Type B pancreatic cell (in vitro differentiated cells): ENCODE data around the gene GMIP. TPM values are rescaled to one million over a fixed set of nuclear protein-coding genes. Genes with fewer than 3 reads are reported as not detected.

Source experiments
- DNase-seq: peaks from one replicate; pipeline ENCODE4 v3.0.0; 2021; ENCODE audit warnings: mixed read lengths; ENCODE audit not compliant: unreplicated experiment; ENCODE audit errors: extremely low spot score
- H3K27ac Mint-ChIP-seq: 2 replicates; pipeline ENCODE4 v1.8.0; 2021; ENCODE audit warnings: mild to moderate bottlenecking, mixed read lengths
- H3K27me3 Mint-ChIP-seq: 2 replicates; pipeline ENCODE4 v1.8.0; 2021; ENCODE audit warnings: mixed read lengths
- H3K36me3 Mint-ChIP-seq: 2 replicates; pipeline ENCODE4 v1.8.0; 2021; ENCODE audit warnings: mixed read lengths
- H3K4me1 Mint-ChIP-seq: one replicate; pipeline ENCODE4 v1.8.0; 2021; ENCODE audit warnings: mixed read lengths; ENCODE audit not compliant: unreplicated experiment
- H3K4me3 Mint-ChIP-seq: 2 replicates; pipeline ENCODE4 v1.8.0; 2021; ENCODE audit warnings: mild to moderate bottlenecking, mixed read lengths
- H3K9me3 Mint-ChIP-seq: 2 replicates; pipeline ENCODE4 v1.8.0; 2021; ENCODE audit warnings: mixed read lengths
- CTCF ChIP-seq: fragments of 200-600 bp; sonication (generic); conservative IDR thresholded peaks from 2 replicates; pipeline ENCODE4 v1.5.0; 2021; ENCODE audit warnings: antibody characterized with exemption, mild to moderate bottlenecking
- total RNA-seq: library from RNA; stranded (reverse); gene quantifications from 2 replicates; pipeline ENCODE4 v1.2.1, GENCODE V29; 2021; ENCODE audit warnings: low replicate concordance

The GMIP gene
- total RNA-seq, 1 donor from 2014 or later = 15.9 TPM

DNA sequence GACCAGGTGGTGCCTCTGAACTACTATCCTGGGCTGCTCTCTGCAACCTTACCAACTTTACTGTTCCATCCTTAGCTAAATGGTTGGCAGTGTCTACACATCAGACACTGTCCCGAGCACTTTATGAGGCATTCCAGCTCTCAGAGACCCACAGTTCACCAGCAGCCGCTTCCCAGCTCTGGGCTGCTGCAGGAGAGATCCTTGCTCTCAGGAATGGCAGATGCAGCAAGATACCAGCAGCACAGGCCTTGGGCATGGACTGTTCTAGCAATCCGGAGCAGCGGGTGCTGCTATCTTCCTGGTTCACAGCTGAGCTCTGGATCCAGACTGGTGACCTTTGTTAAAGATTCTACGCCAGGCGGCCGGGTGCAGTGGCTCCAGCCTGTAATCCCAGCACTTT lies 12.1 kb downstream of the GMIP start:
- Mint-ChIP-seq H3K27ac (no peak overlapping the region), H3K27me3 (no peaks in the 10 kb centered on the region), H3K4me3 (peak overlapping the region; percentile 25), H3K36me3 (peaks cover 15% of the 10 kb centered on the region), H3K9me3 (no peaks in the 10 kb centered on the region), H3K4me1 (peaks cover 13% of the 10 kb centered on the region)
- no peak for DNase-seq
- TF ChIP-seq CTCF = no peak

DNA sequence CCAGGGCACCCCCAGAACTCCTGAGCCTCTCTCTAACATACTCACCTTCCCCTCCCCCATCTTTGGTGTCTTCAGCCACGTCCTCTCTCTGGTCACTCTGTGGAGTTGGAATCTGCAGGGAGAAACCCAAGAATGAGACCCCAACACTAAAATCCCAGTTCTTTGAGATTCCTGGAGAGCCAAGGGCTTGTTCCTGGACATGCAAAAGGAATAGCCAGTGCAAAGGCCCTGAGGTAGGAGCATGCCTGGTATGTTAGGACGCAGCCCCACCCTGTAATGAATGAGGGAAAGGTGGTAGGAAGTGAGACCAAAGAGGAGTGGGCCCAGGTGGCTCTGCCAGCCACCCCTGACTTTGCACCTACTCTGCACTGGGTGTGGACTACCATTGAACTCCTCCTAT lies 13.0 kb downstream of the GMIP start:
- Mint-ChIP-seq H3K9me3 (no peaks in the 10 kb centered on the region), H3K36me3 (peaks cover 15% of the 10 kb centered on the region), H3K27me3 (no peaks in the 10 kb centered on the region), H3K4me1 (peaks cover 17% of the 10 kb centered on the region), H3K27ac (no peak overlapping the region), H3K4me3 (peak overlapping the region; percentile 72)
- DNase-seq = no peak
- TF ChIP-seq CTCF = no peak

- no peaks in the 10 kb centered on the region for H3K27me3 Mint-ChIP-seq
- no peak overlapping the region for H3K27ac Mint-ChIP-seq
- peaks cover 15% of the 10 kb centered on the region for H3K36me3 Mint-ChIP-seq
- no peak for DNase-seq
- peaks cover 17% of the 10 kb centered on the region for H3K4me1 Mint-ChIP-seq
- TF ChIP-seq CTCF = no peak
- H3K9me3 Mint-ChIP-seq = no peaks in the 10 kb centered on the region
- no peak overlapping the region for H3K4me3 Mint-ChIP-seq
Observed at GRCh38 chr19:19630062-19630414, 13.4 kb downstream of the GMIP start.

GRCh38 chr19:19628501-19629134 lies 14.8 kb downstream of the GMIP start:
- peaks cover 17% of the 10 kb centered on the region for H3K4me1 Mint-ChIP-seq
- no peak for TF ChIP-seq CTCF
- H3K27ac Mint-ChIP-seq = peak overlapping the region; percentile 95
- H3K36me3 Mint-ChIP-seq = peaks cover 9% of the 10 kb centered on the region
- H3K27me3 Mint-ChIP-seq = no peaks in the 10 kb centered on the region
- DNase-seq = peak; percentile 87
- H3K4me3 Mint-ChIP-seq = peak overlapping the region; percentile 86
- H3K9me3 Mint-ChIP-seq = no peaks in the 10 kb centered on the region

DNA sequence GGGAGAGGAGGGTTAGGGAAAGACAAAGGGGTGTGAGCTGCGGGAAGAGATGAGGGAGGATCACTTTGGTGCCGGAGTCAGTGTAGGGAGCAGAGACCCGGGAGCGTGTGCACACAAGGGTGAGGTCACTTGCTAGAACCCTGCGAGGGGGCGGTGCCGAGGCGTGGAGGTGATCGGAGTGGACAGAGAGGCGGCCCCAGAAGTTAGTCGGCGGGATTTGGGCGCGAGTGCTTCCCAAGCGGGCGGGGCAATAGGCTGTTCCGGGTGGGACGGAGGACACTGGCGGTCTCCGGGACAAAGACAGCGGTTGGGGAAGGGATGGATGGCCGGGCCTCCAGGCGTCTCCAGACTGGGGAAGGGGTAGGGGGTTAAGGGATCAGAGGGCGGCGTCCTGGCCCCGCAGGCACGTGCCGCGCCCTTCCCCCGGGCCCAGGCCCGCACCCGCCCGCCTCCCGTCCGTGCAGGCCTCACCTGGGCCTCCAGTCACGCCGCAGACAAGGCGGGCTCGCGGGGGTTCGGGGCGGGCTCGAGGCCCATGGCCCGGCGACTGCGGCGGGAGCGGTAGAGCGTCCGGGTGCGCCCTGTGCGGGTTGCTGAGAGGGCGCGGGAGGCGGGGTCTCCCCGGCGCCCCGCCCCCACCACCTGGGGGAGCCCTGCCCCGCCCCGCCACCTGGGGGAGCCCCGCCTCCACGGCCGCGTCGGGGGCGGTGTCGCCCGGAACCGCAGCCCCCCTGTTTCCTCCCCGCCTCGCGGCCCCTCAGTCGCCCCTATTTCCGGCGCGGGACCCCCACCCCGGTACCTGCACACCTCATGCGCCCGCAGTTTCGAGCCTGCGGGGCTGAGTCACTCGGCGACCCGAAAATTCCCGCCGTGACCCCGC lies 15.6 kb downstream of the GMIP start, which contains the start of gene LPAR2:
LPAR2 (minus strand) TSS at position 600 of the 880 bp plus-strand sequence. CDS start 945 bp downstream, outside the sequence.
- peak; percentile 29 for TF ChIP-seq CTCF
- no peaks in the 10 kb centered on the region for H3K9me3 Mint-ChIP-seq
- no peaks in the 10 kb centered on the region for H3K27me3 Mint-ChIP-seq
- peak within 1 kb of the TSS; percentile 98 for H3K4me3 Mint-ChIP-seq
- peaks cover 17% of the 10 kb centered on the region for H3K4me1 Mint-ChIP-seq
- H3K27ac Mint-ChIP-seq = peak within 1 kb of the TSS; percentile 97
- H3K36me3 Mint-ChIP-seq = peaks cover 6% of the 10 kb centered on the region
- peak; percentile 82 for DNase-seq
